ENCODE results near the gene MACROD2.

GRCh38 chr20:14117768-14118167 lies 122.5 kb downstream of the MACROD2 start:
- TF ChIP-seq REST (IDR thresholded peaks at IDR 0.05; ENCODE audit: low read depth) (no peak), EZH2phosphoT487 (IDR thresholded peaks at IDR 0.05; ENCODE audit: borderline replicate concordance) (no peak), CTCF (IDR thresholded peaks at IDR 0.05 in 2 of 3, conservative IDR thresholded peaks at IDR 0.05 in 1 of 3; ENCODE audit: borderline replicate concordance in 1 of 3, insufficient read depth in 1 of 3, low read depth in 2 of 3, low read length in 2 of 3) (no peak), POLR2AphosphoS5 (IDR thresholded peaks at IDR 0.05; ENCODE audit: low read depth, low read length) (no peak), POLR2A (IDR thresholded peaks at IDR 0.05; ENCODE audit: borderline replicate concordance, extremely low read depth, insufficient read depth, insufficient read length) (no peak), RAD21 (IDR thresholded peaks at IDR 0.05; ENCODE audit: low read depth) (no peak)

All from HCT116 (cell line).